PC-9 (cell line): ENCODE data around the gene IGF2.
"Not testable (repeated sequence)": the region's sequence is repeated elsewhere in the genome, so short reads cannot be mapped to it uniquely, and the experiment has no call there.

ENCODE experiments used
- EZH2 ChIP-seq: fragments of 200-600 bp; sonication (generic); IDR thresholded peaks from 2 replicates; pipeline ENCODE4 v1.8.0; 2017; ENCODE audit warnings: antibody characterized with exemption, low read depth
- TF ChIP-seq, protein P1 (sequence below): fragments of 200-600 bp; sonication (generic); conservative IDR thresholded peaks from 2 replicates; pipeline ENCODE4 v1.6.1; 2017; ENCODE audit warnings: mixed run types, antibody characterized with exemption, mild to moderate bottlenecking, moderate library complexity

DNA sequence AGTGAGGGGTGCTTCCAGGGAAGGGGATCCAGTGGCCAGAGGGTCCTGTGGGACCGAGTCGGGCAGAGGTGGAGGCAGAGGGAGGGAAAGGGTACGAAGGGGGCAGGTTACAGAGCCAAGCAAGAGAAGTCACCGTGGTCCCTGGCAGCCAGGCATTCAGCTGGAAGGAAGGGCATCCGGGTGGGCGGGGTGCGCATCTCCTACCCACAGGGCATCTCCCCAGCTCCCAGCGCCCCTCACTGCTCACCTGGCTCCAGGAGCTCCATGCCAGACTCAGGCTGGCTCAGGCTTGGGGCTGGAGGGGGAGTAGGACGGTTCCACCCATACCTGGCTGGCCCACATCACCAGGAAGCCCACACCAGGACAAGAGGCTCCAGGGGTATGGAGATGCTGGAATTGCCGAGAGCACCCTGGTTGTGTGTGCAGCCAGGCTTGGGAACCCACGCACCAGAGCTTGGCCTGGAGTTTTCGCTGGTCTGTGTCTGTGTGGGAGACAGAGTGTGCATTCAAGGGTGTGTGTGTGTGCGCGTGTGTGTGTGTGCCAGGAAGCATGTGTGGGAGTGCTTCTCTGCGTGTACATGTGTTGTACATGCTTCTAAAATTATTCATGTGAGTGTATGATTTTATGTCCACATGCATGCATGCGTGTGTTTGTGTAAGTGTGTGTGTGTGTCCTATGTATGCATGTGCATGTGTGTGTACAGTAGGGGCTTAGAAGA is 39.0 kb upstream of the IGF2 start:
- TF ChIP-seq, protein P1, sequence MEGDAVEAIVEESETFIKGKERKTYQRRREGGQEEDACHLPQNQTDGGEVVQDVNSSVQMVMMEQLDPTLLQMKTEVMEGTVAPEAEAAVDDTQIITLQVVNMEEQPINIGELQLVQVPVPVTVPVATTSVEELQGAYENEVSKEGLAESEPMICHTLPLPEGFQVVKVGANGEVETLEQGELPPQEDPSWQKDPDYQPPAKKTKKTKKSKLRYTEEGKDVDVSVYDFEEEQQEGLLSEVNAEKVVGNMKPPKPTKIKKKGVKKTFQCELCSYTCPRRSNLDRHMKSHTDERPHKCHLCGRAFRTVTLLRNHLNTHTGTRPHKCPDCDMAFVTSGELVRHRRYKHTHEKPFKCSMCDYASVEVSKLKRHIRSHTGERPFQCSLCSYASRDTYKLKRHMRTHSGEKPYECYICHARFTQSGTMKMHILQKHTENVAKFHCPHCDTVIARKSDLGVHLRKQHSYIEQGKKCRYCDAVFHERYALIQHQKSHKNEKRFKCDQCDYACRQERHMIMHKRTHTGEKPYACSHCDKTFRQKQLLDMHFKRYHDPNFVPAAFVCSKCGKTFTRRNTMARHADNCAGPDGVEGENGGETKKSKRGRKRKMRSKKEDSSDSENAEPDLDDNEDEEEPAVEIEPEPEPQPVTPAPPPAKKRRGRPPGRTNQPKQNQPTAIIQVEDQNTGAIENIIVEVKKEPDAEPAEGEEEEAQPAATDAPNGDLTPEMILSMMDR = not testable (repeated sequence)
- TF ChIP-seq EZH2 = not testable (repeated sequence)
